Heart left ventricle (tissue), 13 donors: ENCODE measurements around the gene DCDC2C.

ENCODE experiments used
- POLR2A ChIP-seq, 2 donors: fragments of 450-650 bp; IDR thresholded peaks; one replicate each; pipeline ENCODE4 v1.6.1; 2017; ENCODE audit warnings: antibody characterized with exemption in 2 of 2, mild to moderate bottlenecking in 2 of 2, moderate library complexity in 2 of 2
- TF ChIP-seq, protein P1 (sequence below), 12 donors: fragments of 200-600 bp; sonication (generic) in 4 of 12; IDR thresholded peaks; one replicate each; pipeline versions ENCODE4 v1.5.0 to v1.8.0; 2018 to 2022; ENCODE audit warnings: antibody characterized with exemption in 12 of 12, mild to moderate bottlenecking in 5 of 12
- donor health status: ischemic (EF 13 %, LVEDD 7.1; RV severe dilation, severe dysfunction).
- donor health status: DM: no; HTN: yes; CAD: no.
- donor health status: DM: no; HTN: no; CAD: no.
- donor health status: ischemic (EF 25% LVEDD 6.9; RV normal size, moderate dysfunction).
- donor health status: ischemic (EF 25% LVEDD 5.7; RV mildly dilated, moderate dysfunction).
- donor health status: ischemic (EF 35%, LVEDD 5.7; RV mildly dilated, moderate dysfunction).
- donor health status: nonischemic (EF 11% LVEDD 7.7; RV severe dilation, severe dysfunction).
- donor health status: DM: yes; HTN: yes; CAD: no.
- donor health status: PGD.
- donor health status: ischemic (EF 29% LVEDD 5.4; RV normal size, mild dysfunction).
- donor health status: nonischemic (EF 23%, LVEDD 6.1; RV moderate dilation, normal function).

DNA sequence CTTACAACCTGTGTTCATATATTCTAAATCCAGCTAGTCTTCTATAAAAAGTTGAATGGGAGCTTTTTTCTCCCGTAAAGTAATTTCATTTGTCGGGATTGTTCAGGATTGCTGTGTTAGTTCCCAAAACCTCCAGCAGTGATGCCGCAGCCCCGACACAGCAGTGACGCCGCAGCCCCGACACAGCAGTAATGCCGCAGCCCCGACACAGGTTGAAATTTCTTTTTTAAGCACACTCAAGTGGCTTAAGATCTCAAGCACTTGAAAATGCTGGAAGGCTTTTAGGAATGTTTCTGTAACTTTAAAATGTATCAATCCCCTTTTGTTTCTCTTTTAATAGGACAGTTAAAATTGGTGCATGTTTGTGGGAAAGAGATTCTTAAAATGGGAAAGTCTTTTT, 145.4 kb downstream of the DCDC2C start:
- TF ChIP-seq, protein P1, sequence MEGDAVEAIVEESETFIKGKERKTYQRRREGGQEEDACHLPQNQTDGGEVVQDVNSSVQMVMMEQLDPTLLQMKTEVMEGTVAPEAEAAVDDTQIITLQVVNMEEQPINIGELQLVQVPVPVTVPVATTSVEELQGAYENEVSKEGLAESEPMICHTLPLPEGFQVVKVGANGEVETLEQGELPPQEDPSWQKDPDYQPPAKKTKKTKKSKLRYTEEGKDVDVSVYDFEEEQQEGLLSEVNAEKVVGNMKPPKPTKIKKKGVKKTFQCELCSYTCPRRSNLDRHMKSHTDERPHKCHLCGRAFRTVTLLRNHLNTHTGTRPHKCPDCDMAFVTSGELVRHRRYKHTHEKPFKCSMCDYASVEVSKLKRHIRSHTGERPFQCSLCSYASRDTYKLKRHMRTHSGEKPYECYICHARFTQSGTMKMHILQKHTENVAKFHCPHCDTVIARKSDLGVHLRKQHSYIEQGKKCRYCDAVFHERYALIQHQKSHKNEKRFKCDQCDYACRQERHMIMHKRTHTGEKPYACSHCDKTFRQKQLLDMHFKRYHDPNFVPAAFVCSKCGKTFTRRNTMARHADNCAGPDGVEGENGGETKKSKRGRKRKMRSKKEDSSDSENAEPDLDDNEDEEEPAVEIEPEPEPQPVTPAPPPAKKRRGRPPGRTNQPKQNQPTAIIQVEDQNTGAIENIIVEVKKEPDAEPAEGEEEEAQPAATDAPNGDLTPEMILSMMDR (IDR thresholded peaks at IDR 0.05), result no peak
- TF ChIP-seq POLR2A (IDR thresholded peaks at IDR 0.05), result no peak
